ENCODE data around the gene NEURL4.

NEURL4 gene

GRCh38 chr17:7356756-7357155 lies 27.6 kb upstream of the NEURL4 start:
- Histone ChIP-seq H3K4me3 (replicated peaks; ENCODE audit: insufficient read depth, low read length) (no peak overlapping the region), H3K27ac (replicated peaks) (no peak overlapping the region), H3K27me3 (ENCODE audit: insufficient read depth, poor library complexity, severe bottlenecking) (no peaks in the 10 kb centered on the region)
- no peak for DNase-seq (ENCODE audit: low read depth in 1 of 2, low spot score in 1 of 2)
- no peak for TF ChIP-seq POLR2AphosphoS5 (IDR thresholded peaks at IDR 0.05; ENCODE audit: low read depth)
- no peak for TF ChIP-seq CTCF (IDR thresholded peaks at IDR 0.05; ENCODE audit: insufficient read depth, low read length)
- TF ChIP-seq GABPA (IDR thresholded peaks at IDR 0.05; ENCODE audit: low read depth): no peak

DNA sequence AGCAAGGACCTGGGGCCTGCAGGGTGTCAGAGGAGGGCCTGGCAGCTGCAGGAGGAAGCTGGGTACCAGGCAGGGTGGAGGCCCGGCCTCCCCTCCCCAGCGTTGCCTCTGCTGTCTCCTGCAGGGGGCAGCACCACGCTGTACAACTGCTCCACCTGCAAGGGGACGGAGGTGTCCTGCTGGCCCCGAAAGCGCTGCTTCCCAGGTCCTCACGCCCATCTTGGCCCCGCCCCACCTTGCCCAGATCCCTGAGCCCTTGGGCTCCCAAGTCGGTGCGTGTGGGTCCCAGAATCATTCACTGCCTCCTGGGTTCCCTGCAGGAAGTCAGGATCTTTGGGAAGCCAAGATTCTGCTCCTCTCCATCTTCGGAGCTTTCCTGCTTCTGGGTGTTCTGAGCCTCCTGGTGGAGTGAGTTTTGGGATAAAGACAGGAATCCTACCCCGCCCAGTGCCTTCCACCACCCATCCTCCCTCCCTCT lies 27.0 kb upstream of the NEURL4 start:
- Histone ChIP-seq H3K4me3 (replicated peaks; ENCODE audit: insufficient read depth, low read length) (no peak overlapping the region), H3K27ac (replicated peaks) (no peak overlapping the region), H3K27me3 (ENCODE audit: insufficient read depth, poor library complexity, severe bottlenecking) (no peaks in the 10 kb centered on the region)
- peak; percentile 65 to 73 for DNase-seq (ENCODE audit: low read depth in 1 of 2, low spot score in 1 of 2)
- TF ChIP-seq GABPA (IDR thresholded peaks at IDR 0.05; ENCODE audit: low read depth) (no peak), POLR2AphosphoS5 (IDR thresholded peaks at IDR 0.05; ENCODE audit: low read depth) (no peak), CTCF (IDR thresholded peaks at IDR 0.05; ENCODE audit: insufficient read depth, low read length) (peak; percentile 62)

- no peak overlapping the region for H3K27ac ChIP-seq (replicated peaks)
- TF ChIP-seq CTCF (IDR thresholded peaks at IDR 0.05; ENCODE audit: insufficient read depth, low read length): no peak
- no peak for TF ChIP-seq GABPA (IDR thresholded peaks at IDR 0.05; ENCODE audit: low read depth)
- no peak for TF ChIP-seq SPI1 (IDR thresholded peaks at IDR 0.05; ENCODE audit: borderline replicate concordance, low read depth)
- no peak for TF ChIP-seq POLR2AphosphoS5 (IDR thresholded peaks at IDR 0.05; ENCODE audit: low read depth)
- H3K27me3 ChIP-seq (ENCODE audit: insufficient read depth, poor library complexity, severe bottlenecking): no peaks in the 10 kb centered on the region
- H3K4me3 ChIP-seq (replicated peaks; ENCODE audit: insufficient read depth, low read length): no peak overlapping the region
- DNase-seq (ENCODE audit: low read depth in 1 of 2, low spot score in 1 of 2): no peak
Measured at GRCh38 chr17:7355573-7355972, 26.4 kb upstream of the NEURL4 start.

GRCh38 chr17:7355053-7355452 lies 25.9 kb upstream of the NEURL4 start, which contains the start of gene TMEM95:
TSS of gene TMEM95 (plus strand) at chr17:7355156. CDS start at chr17:7355205, 49 bp downstream.
- Histone ChIP-seq H3K27ac (replicated peaks) (no peak within 1 kb of the TSS), H3K4me3 (replicated peaks; ENCODE audit: insufficient read depth, low read length) (no peak within 1 kb of the TSS), H3K27me3 (ENCODE audit: insufficient read depth, poor library complexity, severe bottlenecking) (no peaks in the 10 kb centered on the region)
- TF ChIP-seq GABPA (IDR thresholded peaks at IDR 0.05; ENCODE audit: low read depth) (no peak), POLR2AphosphoS5 (IDR thresholded peaks at IDR 0.05; ENCODE audit: low read depth) (no peak), CTCF (IDR thresholded peaks at IDR 0.05; ENCODE audit: insufficient read depth, low read length) (no peak), SPI1 (IDR thresholded peaks at IDR 0.05; ENCODE audit: borderline replicate concordance, low read depth) (no peak)
- TF ChIP-seq, protein P1, sequence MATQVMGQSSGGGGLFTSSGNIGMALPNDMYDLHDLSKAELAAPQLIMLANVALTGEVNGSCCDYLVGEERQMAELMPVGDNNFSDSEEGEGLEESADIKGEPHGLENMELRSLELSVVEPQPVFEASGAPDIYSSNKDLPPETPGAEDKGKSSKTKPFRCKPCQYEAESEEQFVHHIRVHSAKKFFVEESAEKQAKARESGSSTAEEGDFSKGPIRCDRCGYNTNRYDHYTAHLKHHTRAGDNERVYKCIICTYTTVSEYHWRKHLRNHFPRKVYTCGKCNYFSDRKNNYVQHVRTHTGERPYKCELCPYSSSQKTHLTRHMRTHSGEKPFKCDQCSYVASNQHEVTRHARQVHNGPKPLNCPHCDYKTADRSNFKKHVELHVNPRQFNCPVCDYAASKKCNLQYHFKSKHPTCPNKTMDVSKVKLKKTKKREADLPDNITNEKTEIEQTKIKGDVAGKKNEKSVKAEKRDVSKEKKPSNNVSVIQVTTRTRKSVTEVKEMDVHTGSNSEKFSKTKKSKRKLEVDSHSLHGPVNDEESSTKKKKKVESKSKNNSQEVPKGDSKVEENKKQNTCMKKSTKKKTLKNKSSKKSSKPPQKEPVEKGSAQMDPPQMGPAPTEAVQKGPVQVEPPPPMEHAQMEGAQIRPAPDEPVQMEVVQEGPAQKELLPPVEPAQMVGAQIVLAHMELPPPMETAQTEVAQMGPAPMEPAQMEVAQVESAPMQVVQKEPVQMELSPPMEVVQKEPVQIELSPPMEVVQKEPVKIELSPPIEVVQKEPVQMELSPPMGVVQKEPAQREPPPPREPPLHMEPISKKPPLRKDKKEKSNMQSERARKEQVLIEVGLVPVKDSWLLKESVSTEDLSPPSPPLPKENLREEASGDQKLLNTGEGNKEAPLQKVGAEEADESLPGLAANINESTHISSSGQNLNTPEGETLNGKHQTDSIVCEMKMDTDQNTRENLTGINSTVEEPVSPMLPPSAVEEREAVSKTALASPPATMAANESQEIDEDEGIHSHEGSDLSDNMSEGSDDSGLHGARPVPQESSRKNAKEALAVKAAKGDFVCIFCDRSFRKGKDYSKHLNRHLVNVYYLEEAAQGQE (IDR thresholded peaks at IDR 0.05; ENCODE audit: insufficient replicate concordance, low read depth): no peak
- DNase-seq (ENCODE audit: low read depth in 1 of 2, low spot score in 1 of 2): no peak

Measured in HL-60 (cell line).